ENCODE data around the gene MAGEC3.
"Not testable (repeated sequence)": the region's sequence is repeated elsewhere in the genome, so short reads cannot be mapped to it uniquely, and the experiment has no call there.

The MAGEC3 gene
- 0 reads per million in 2 donors for total RNA-seq

- DNase-seq = no peak
These were observed at the start of gene MAGEC3 for GRCh38 chrX:141838016-141838415. MAGEC3 (plus strand) TSS chrX:141838316; CDS start chrX:141838316, 0 bp downstream.

DNA sequence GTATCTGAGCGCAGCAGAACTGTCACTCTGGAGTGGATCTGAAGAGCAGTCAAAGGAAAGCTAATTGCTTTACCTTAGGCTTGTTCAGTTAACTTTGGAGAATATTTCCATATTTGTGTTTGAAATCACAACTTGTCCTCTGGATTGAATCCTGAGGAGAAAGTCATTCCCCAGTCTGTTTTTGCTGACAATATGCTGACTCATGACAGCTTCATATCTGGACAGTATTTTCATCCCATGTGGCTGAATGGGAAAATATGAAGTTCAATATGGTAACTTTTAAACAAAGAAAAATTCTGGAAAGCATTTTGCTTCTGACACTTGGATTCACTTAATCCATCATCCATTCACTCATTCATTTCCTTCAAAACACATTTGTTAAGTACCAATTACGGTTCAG is 46.3 kb upstream of the MAGEC3 start:
- no peak for DNase-seq

DNA sequence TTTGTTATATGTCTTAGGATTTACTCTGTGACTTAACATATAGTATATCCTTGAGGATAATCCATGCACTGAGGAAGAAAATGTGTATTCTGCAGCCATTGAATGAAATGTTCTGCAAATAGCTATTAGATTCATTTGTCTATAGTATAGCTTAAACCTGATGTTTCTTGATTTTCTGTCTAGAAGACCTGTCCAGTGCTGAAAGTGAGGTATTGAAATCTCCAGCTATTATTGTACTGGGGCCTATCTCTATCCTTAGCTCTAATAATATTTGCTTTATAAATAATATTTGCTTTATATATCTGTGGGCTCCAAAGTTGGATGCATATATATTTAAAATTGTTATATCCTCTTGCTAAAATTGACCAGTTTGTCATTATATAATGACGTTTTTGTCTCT is 26.7 kb upstream of the MAGEC3 start:
- DNase-seq = no peak

- DNase-seq = no peak
These were observed 23.8 kb upstream of the MAGEC3 start for GRCh38 chrX:141814213-141814857.

DNA sequence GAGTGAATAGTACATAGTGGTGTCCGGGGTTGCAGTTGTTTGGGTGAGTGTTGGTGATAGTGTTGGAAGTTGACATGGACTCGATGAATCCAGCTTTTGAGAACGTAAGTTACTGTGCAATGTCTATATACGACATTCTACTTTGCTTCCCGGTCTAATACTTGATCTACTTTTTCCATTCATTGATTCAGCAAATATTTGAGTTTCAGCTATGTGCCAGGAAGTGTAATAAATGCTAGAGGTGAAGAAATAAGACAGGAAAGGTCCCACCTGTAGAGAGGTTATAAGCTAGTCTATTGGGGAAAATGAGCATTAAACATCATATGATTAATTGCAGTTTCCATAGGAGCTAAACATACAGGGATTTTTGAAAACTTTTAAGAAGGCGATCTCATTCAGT is 22.2 kb upstream of the MAGEC3 start:
- DNase-seq = no peak

DNA sequence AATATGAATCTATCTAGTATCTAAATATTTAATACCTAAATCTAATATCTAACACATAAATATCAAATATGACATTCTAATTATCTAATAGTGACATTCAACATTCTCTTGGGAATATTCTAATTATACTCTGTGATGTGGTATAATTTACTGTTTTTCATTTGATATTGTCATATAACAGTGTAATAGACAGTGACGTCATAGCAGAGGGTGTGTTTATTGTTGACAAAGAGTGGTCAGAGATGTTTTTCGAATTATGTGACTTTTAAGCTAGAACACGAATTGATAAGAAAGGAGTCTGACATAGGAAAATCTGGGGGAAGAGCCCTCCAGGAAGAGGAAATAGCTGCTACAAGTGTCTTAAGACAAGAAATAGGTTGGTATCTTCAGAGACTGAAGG is 5.9 kb upstream of the MAGEC3 start:
- DNase-seq = no peak

DNA sequence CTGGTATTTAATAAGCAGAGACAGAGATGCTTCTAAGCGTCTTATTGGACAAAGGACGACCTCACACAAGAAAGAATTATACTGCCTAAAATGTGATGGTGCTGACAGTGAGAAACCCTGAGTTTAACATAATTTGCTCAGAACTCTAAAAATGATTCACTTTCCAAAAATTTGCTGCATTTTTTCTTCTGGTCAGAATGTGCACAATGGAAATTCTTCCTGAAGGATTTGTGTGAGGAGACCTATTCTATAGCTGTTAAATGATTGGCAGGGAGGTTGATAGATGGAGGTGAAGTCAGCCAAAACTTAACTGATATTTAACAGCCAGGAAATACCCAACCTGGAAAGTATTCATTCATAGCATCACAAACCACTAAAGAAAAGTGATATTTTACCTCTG is 1.7 kb downstream of the MAGEC3 start:
- DNase-seq = no peak

DNA sequence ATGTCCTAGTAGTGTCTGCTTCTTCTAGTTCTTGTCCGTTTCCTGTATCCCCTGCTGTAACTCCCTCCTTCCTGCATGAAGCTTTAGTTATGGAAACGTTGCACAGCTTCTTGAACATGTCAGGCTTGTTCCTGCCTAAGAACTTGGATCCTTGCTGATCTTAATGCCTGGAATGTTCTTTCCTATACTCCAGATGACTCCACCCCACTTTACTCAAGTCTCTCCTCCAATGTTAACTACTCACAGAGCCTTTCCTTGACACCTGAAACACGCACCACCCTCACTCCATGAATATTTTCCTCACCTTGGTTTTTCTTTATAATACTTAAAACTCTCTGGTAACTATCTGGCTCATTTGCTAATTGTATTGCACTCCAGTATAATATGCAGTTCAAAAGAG is 19.4 kb downstream of the MAGEC3 start:
- no peak for DNase-seq

- DNase-seq = no peak
These were observed 41.5 kb downstream of the MAGEC3 start for GRCh38 chrX:141879616-141880015.

- DNase-seq = not testable (repeated sequence)
These were observed 50.7 kb downstream of the MAGEC3 start for GRCh38 chrX:141888811-141889210.

DNA sequence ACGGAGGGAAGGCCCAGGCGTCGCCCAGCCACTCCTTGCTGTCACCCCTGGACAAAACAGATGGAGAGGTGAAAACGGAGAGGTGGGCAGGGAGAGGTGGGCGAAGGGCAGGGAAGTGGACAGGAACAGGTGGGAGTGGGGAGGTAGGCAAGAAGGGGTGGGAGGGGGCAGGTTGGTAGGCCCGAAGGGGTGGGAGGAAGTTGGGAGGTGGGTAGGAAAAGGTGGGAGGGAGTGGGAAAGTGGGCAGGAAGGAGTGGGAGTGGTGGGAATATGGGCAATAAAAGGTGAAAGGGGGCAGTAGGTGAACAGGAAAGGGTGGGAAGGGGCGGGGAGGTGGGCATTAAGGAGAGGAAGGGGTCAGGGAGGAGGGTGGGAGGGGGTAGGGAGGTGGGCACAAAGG is 56.6 kb downstream of the MAGEC3 start:
- DNase-seq = no peak

GRCh38 chrX:141897690-141898089 is 59.6 kb downstream of the MAGEC3 start:
- no peak for DNase-seq

- DNase-seq = no peak
These were observed 64.2 kb downstream of the MAGEC3 start for GRCh38 chrX:141902366-141902765.

DNA sequence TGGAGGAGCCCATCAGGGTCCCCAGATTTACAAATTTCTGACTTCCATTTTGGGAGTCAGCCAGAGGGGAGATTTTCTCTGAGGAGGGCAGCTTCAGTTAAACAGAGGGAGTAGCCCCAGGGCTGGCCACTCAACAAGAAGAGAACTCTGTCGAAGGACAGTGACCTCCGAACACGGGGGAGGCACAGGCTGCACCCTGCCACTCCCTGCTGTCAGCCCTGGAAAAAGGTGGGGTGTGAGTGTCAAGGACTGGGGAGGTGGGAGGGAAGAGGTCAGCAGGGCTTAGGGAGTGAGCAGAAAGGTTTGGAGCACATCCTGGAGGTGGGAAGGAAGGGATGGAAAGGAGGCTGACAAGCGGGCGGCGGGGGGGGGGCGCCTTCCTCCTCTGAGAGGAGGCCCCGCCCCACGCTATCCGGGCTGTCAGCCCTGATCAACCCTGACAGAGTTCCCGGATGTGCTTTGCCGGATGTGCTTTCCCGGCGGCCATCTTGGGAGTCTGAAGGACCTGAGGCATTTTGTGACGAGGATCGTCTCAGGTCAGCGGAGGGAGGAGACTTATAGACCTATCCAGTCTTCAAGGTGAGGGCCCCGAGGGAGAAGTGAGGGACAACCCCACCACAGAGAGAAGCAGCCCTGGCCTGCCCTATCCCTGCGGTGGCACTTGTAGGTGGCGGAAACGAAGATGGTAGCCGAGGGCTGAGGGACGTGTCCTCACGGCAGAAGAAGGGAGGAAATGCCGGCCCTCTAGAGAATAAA is 65.5 kb downstream of the MAGEC3 start, which contains the start of gene MAGEC1:
Gene MAGEC1 (plus strand): TSS at position 495 of the 756 bp plus-strand sequence. CDS start 1,179 bp downstream, outside the sequence.
- no peak for DNase-seq

DNA sequence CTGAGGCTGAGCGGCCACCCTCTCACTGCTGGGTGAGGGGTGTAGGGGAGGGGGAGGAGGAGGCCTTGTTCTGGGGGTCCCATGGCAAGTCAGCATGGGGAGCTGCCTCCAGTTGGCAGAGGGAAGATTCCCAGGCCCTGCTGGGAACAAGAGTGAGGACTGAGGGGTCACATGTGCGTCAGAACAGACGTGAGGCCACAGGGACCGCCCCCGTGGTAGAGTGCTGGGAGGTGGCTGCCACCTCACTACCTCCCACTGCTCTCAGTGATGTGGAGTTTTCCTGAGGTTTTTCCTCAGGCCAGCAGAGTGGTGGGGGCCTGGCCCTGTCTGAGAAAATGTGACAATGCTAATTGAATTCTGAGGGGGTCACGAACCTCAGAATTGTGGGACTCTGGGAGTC is 66.1 kb downstream of the MAGEC3 start:
- DNase-seq = no peak

DNA sequence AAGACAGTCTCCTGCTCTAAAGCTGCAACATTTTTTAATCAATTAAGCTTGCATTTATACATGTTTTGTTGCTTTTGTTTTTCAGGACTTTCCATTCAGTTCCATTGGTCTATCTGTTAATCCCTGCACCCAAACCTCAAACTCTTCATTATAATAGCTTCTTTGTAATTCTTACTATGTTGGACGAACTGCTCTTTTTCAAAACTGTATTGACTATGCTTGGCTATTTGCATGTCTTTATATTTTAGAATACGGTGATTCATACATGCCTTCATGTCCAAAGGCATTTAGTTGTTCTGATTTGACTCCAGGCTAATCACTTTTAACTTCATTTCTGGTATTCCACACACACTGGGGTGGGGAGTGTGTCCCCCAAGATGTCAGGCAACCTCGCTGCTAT is 79.7 kb downstream of the MAGEC3 start:
- no peak for DNase-seq

DNA sequence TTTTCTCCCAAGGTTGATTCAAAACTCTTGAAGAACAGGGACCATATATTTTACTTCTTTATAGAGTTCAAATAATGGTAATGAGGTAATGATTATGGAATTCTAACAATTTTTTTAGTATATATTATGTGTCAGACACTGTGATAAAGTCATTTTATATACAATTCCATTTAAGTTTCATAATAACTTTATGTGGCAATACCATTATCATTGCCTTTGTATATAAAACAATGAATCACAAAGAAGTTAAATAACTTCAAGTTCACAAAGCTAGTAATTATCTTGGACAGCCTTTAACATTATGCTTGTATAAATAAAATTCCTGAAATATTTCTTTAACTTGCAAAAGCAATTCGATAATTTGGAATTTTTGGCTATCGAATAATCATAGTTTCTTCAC is 86.2 kb downstream of the MAGEC3 start:
- DNase-seq = no peak

GRCh38 chrX:141928432-141928831 is 90.3 kb downstream of the MAGEC3 start:
- DNase-seq = no peak

- no peak for DNase-seq
These were observed 96.0 kb downstream of the MAGEC3 start for GRCh38 chrX:141934059-141934641.

- no peak for DNase-seq
These were observed 97.5 kb downstream of the MAGEC3 start for GRCh38 chrX:141935645-141936044.

- no peak for DNase-seq
These were observed 98.0 kb downstream of the MAGEC3 start for GRCh38 chrX:141936080-141936479.

- no peak for DNase-seq
These were observed 103.1 kb downstream of the MAGEC3 start for GRCh38 chrX:141941234-141941633.

- no peak for DNase-seq
These were observed 107.3 kb downstream of the MAGEC3 start for GRCh38 chrX:141945426-141945825.

DNA sequence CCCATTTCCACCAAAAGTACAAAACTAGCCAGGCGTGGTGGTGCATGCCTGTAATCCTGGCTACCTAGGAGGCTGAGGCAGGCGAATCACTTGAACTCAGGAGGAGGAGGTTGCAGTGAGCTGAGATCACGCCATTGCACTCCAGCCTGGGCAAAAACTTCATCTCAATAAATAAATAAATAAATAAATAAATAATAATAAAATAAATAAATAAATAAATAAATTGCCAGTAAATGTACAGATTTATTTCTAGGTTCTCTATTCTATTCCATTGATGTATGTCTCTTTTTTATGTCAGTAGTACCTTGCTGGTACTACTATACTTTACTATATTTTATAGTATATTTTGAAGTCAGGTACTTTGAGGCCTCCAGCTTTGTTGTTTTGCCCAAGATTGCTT is 109.2 kb downstream of the MAGEC3 start:
- DNase-seq = no peak
